ENCODE measurements around the gene SNRPB.

The SNRPB gene

GRCh38 chr20:2473516-2473915 lies 2.9 kb upstream of the SNRPB start:
- no peak for DNase-seq (ENCODE audit: low read depth)

GRCh38 chr20:2469991-2470422 lies 582 bp downstream of the SNRPB start:
- no peak for DNase-seq (ENCODE audit: low read depth)

GRCh38 chr20:2468581-2469407 lies 1.8 kb downstream of the SNRPB start:
- DNase-seq (ENCODE audit: low read depth) = no peak

GRCh38 chr20:2467412-2467811 lies 3.2 kb downstream of the SNRPB start:
- DNase-seq (ENCODE audit: low read depth) = no peak

- no peak for DNase-seq (ENCODE audit: low read depth)
Observed at GRCh38 chr20:2465100-2465499, 5.5 kb downstream of the SNRPB start.

- DNase-seq (ENCODE audit: low read depth) = no peak
Observed at GRCh38 chr20:2463616-2464365, 6.8 kb downstream of the SNRPB start.

GRCh38 chr20:2462484-2462883 lies 8.1 kb downstream of the SNRPB start:
- DNase-seq (ENCODE audit: low read depth) = no peak

- no peak for DNase-seq (ENCODE audit: low read depth)
Observed at GRCh38 chr20:2460752-2461424, 9.7 kb downstream of the SNRPB start.

- no peak for DNase-seq (ENCODE audit: low read depth)
Observed at GRCh38 chr20:2459981-2460751, 10.4 kb downstream of the SNRPB start.

GRCh38 chr20:2458919-2459499 lies 11.6 kb downstream of the SNRPB start:
- DNase-seq (ENCODE audit: low read depth) = no peak

- DNase-seq (ENCODE audit: low read depth) = no peak
Observed at GRCh38 chr20:2455771-2456497, 14.7 kb downstream of the SNRPB start.

- DNase-seq (ENCODE audit: low read depth) = no peak
Observed at GRCh38 chr20:2453792-2454191, 16.8 kb downstream of the SNRPB start.

- peak; percentile 65 for DNase-seq (ENCODE audit: low read depth)
Observed at GRCh38 chr20:2451939-2452732, 18.5 kb downstream of the SNRPB start.

- no peak for DNase-seq (ENCODE audit: low read depth)
Observed at GRCh38 chr20:2451422-2451821, 19.2 kb downstream of the SNRPB start.

GRCh38 chr20:2449386-2449785 lies 21.2 kb downstream of the SNRPB start:
- no peak for DNase-seq (ENCODE audit: low read depth)

- no peak for DNase-seq (ENCODE audit: low read depth)
Observed at GRCh38 chr20:2446845-2447244, 23.7 kb downstream of the SNRPB start.

- DNase-seq (ENCODE audit: low read depth) = no peak
Observed at GRCh38 chr20:2431185-2431584, 39.4 kb downstream of the SNRPB start.

- DNase-seq (ENCODE audit: low read depth) = no peak
Observed at GRCh38 chr20:2430538-2430937, 40.1 kb downstream of the SNRPB start.

GRCh38 chr20:2429051-2429450 lies 41.5 kb downstream of the SNRPB start:
- no peak for DNase-seq (ENCODE audit: low read depth)

GRCh38 chr20:2421247-2421646 lies 49.3 kb downstream of the SNRPB start:
- DNase-seq (ENCODE audit: low read depth) = no peak

Data from stromal cell of bone marrow (primary cell).